ENCODE data around the gene IGFBP2. TPM values are rescaled to one million over a fixed set of nuclear protein-coding genes. Genes with fewer than 3 reads are reported as not detected.

Gene IGFBP2
- total RNA-seq, 2 donors from 2014 or later: 0.81 TPM; not detected in 1

DNA sequence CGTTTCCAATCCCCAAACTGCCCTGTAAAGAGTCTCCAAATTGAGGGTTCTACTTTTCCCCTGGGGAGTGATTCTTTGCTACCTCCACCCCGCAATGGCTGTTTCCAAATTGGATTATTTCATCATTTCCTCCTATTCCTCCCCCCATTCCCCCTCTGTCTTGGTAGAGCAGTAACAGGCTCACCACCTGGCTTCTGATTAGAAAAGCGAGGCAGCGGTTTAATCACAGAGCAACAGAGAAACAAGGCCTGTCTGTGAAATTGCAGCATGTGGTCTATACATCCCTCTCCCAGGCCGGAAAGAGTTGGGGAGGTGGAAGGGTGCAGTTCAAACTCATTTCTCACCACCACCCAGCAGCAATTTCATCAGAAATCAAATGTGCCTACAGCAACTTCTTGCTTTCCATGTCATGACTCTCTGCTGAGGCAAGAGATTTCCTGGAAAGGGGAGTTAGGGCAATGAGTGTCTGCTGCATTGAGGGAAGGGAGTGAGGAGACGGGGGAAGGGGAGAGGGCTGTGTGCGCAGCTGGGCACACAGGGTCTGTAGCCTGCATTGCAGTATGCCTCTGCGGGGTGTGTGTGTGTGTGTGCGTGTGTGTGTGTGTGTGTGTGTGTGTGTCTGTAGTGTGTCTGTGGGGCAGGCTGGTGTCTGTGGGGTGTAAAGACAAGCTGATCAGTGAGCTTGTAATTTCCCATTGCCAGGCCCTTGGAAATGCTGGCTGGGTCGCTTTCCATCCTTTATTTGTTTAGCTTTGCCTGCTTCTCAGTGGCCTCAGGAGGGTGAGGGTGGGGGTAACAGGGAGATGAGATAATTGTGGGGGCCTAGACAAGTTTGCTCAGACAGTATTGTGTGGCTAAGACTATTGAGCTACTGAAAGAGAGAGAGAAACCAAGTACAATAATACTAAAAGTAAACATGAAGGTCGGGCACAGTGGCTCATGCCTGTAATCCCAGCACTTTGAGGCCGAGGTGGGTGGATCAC is 13.5 kb upstream of the IGFBP2 start:
- Mint-ChIP-seq H3K4me1 (ENCODE audit: low read depth in 2 of 2) (peaks cover 0 to 7% of the 10 kb centered on the region in 2 donors), H3K4me3 (no peak overlapping the region), H3K27me3 (peaks cover 0 to 12% of the 10 kb centered on the region in 2 donors), H3K36me3 (no peaks in the 10 kb centered on the region), H3K9me3 (no peaks in the 10 kb centered on the region), H3K27ac (peak overlapping the region; percentile 40 to 42)
- no peak for DNase-seq (ENCODE audit: low spot score)
- ATAC-seq: peak; percentile 22 to 34

DNA sequence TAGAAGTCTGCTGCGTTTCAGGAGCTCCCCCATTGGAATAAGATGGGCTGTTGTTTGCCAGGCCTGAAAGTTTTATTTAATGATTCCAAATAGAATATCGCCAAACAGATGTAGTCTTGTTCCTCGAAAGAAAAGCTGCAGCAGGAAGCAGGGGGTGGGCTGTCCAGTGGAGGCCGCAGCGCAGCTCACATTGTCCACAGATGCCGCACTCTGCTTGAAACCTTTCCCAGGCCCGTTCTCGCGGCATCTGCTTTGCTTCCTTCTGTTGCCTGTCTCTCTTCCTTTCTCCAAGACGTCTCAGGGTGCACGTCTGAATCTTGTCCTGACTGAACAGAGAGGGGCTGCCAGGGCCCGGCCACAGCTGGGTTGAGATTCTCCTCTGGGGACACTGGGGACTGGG is 12.4 kb upstream of the IGFBP2 start:
- H3K4me1 Mint-ChIP-seq (ENCODE audit: low read depth in 2 of 2): peaks cover 0 to 7% of the 10 kb centered on the region in 2 donors
- no peak overlapping the region for H3K4me3 Mint-ChIP-seq
- H3K27me3 Mint-ChIP-seq: peaks cover 0 to 12% of the 10 kb centered on the region in 2 donors
- no peak for ATAC-seq
- DNase-seq (ENCODE audit: low spot score): no peak
- H3K36me3 Mint-ChIP-seq: no peaks in the 10 kb centered on the region
- H3K9me3 Mint-ChIP-seq: no peaks in the 10 kb centered on the region
- no peak overlapping the region for H3K27ac Mint-ChIP-seq

DNA sequence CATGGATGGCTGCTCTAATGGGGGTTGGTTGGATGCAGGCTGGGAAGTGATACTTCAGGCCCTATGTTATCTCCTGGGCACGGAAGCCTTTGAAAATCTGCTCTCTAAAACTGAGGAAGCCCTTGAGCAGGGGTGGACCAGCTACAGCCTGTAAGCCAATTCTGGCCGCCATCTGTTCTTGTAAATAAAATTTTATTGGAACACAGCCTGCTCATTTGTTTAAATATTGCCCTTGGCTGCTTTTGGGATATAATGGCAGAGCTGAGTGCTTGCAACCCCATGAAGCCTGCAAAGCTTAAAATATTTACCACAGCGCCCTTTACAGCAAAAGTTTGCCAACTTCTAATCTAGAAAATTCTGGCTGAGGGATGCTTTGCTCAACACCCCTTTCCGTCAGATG is 11.9 kb upstream of the IGFBP2 start:
- H3K4me3 Mint-ChIP-seq: no peak overlapping the region

DNA sequence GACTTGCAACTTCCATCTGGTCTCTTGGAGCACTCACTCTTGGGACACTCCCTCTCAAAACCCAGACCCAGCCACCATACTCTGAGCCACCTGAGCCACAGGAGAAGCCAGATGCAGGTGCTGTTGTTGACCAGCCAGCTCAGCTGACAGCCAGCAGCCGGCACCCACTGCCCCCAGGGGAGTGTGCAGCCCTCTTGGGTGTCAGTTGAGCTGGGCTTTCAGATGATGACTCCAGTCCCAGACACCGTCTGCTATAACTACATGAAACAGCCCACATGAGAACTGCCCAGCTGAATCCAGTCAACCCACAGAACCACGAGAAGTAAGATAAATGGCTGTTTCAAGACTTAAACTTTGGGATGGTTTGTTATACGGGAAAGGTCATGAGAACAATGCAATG is 10.7 kb upstream of the IGFBP2 start:
- DNase-seq (ENCODE audit: low spot score): no peak
- ATAC-seq: no peak

More for the DNA sequence above, 11.9 kb upstream of the IGFBP2 start:
- peaks cover 0 to 12% of the 10 kb centered on the region in 2 donors for H3K27me3 Mint-ChIP-seq
- H3K9me3 Mint-ChIP-seq: no peaks in the 10 kb centered on the region
- DNase-seq (ENCODE audit: low spot score) (no peak), ATAC-seq (no peak)
- peaks cover 0 to 7% of the 10 kb centered on the region in 2 donors for H3K4me1 Mint-ChIP-seq (ENCODE audit: low read depth in 2 of 2)
- no peak overlapping the region for H3K27ac Mint-ChIP-seq
- H3K36me3 Mint-ChIP-seq: no peaks in the 10 kb centered on the region

DNA sequence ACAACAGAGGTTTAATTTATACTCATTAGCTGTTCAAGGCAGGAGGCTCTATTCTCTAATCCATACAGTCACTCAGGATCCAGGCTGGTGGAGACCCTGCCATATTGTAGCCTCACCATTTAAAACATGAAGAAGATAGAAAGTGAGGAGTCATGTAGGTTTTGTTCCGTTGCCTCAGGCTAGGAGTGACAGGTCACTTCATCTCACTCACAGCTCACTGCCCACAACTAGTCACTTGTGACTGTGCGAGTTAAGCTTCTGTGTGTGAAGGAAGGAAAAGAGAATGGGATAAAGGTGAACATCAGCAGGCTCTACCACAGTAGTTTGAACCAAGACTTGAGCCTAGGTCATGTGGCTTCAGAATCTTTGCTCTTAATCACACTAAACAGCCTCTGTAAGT is 9.0 kb upstream of the IGFBP2 start:
- no peak overlapping the region for H3K4me3 Mint-ChIP-seq
- peaks cover 0 to 7% of the 10 kb centered on the region in 2 donors for H3K4me1 Mint-ChIP-seq (ENCODE audit: low read depth in 2 of 2)
- DNase-seq (ENCODE audit: low spot score) (no peak), ATAC-seq (no peak)
- H3K27me3 Mint-ChIP-seq: peaks cover 0 to 9% of the 10 kb centered on the region in 2 donors
- no peaks in the 10 kb centered on the region for H3K9me3 Mint-ChIP-seq
- no peaks in the 10 kb centered on the region for H3K36me3 Mint-ChIP-seq
- no peak overlapping the region for H3K27ac Mint-ChIP-seq

More for the DNA sequence above, 10.7 kb upstream of the IGFBP2 start:
- Mint-ChIP-seq H3K4me3 (no peak overlapping the region), H3K36me3 (no peaks in the 10 kb centered on the region), H3K27me3 (peaks cover 0 to 11% of the 10 kb centered on the region in 2 donors), H3K4me1 (ENCODE audit: low read depth in 2 of 2) (peaks cover 0 to 7% of the 10 kb centered on the region in 2 donors), H3K27ac (no peak overlapping the region), H3K9me3 (no peaks in the 10 kb centered on the region)

DNA sequence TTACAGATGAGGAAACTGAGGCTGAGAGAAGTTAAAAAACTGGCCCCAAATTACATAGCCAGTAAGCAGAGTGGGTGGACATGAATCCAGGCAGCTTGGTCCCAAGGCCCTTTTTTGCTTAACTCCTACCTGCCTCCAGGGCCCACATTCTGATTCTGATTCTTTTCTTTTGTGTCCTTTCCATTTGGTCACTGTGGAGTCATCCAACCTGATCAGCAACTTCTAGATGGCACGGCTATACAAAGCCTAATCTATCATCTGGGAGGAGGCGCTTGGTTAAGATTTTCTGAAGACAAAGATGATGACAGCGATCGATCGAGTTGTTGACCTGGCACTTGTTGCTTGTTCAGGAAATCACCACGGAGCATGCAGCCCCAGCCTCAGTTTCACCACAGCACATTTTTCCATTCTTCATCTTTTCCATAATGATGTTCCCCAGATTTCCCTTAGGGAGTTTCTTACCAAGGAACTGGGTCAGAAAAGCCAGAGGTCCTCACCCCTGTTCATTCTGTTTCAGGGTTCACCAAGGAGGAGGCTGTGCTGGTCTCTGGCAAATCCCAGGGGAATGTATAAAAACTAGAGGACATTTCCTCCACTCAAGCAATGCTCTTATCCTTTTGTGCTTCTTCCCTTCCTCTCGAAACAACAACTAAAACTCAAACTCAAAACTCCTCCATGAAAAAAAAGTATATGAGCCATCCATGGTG is 6.9 kb upstream of the IGFBP2 start:
- Mint-ChIP-seq H3K9me3 (no peaks in the 10 kb centered on the region), H3K4me3 (no peak overlapping the region), H3K27me3 (peaks cover 9 to 12% of the 10 kb centered on the region in 2 donors), H3K27ac (no peak overlapping the region), H3K4me1 (ENCODE audit: low read depth in 2 of 2) (no peaks in the 10 kb centered on the region), H3K36me3 (no peaks in the 10 kb centered on the region)
- ATAC-seq (no peak), DNase-seq (ENCODE audit: low spot score) (no peak)

DNA sequence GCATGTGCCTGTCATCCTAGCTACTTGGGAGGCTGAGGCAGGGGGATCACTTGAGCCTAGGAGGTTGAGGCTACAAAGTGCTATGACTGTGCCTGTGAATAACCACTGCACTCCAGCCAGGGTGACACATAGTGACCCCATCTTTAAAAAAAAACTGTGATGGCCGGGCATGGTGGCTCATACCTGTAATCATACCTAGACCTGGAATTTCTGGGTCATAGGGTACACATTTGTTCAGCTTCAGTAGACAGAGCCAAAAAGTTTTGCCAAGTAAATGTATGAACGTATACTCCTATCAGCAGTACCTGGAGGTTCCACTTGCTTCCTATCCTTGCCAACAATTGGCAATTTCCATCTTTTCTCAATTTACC is 6.4 kb upstream of the IGFBP2 start:
- H3K27ac Mint-ChIP-seq: no peak overlapping the region
- H3K4me3 Mint-ChIP-seq: no peak overlapping the region
- H3K4me1 Mint-ChIP-seq (ENCODE audit: low read depth in 2 of 2): no peaks in the 10 kb centered on the region
- no peak for ATAC-seq
- peaks cover 15 to 16% of the 10 kb centered on the region in 2 donors for H3K27me3 Mint-ChIP-seq
- no peaks in the 10 kb centered on the region for H3K9me3 Mint-ChIP-seq
- no peaks in the 10 kb centered on the region for H3K36me3 Mint-ChIP-seq
- no peak for DNase-seq (ENCODE audit: low spot score)

DNA sequence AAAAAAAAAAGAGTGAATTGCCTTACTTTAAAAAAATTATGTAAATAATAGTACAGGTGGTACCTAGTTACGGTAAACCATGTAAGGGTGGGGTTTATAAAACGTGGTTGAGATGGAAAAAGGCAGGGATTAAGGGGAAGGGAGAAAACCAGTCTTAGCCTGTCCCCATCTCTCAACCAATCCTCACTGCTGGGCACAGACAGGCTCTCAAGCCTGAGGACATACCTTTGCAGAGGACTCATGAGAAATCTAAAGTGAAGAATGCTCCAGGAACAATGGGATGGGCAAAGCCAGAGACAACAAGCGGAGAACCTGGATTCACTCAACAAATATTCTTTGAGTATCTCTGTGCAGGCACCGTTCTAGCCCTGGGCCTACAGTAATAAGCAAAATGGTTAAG is 3.4 kb upstream of the IGFBP2 start:
- no peaks in the 10 kb centered on the region for H3K36me3 Mint-ChIP-seq
- peaks cover 8 to 13% of the 10 kb centered on the region in 2 donors for H3K4me1 Mint-ChIP-seq (ENCODE audit: low read depth in 2 of 2)
- no peaks in the 10 kb centered on the region for H3K9me3 Mint-ChIP-seq
- DNase-seq (ENCODE audit: low spot score) (no peak), ATAC-seq (no peak)
- H3K4me3 Mint-ChIP-seq: no peak overlapping the region
- H3K27ac Mint-ChIP-seq: no peak overlapping the region
- peaks cover 31 to 40% of the 10 kb centered on the region in 2 donors for H3K27me3 Mint-ChIP-seq

DNA sequence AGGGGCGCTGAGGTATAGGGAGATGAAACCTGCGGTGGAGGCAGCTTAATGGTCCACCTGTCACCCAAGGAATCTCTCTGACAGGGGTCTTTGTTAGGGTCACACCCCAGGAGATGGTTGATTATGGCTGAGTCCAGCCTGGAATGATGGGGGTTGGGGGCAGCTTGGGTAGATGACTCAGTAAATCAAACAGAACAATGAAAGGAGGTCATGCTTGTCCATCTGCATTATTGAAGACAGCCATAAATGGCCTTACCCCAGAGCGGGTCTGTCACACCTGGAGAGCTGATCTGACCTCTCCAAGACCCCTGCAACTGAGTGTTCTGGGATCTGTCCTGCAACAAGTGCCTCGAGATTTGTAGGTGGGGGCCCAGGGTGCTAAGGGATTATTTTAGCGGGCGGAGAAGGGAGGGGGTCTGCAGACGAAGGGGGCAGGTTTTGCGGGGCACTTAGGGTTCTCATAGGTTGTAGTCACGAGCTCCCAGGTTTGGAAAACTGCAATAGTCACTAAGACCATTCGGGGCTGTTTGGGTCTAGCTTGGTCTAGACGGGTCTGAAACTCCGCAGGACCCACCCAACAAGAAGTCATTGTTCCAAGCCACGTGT is 771 bp upstream of the IGFBP2 start:
- no peak for ATAC-seq
- Mint-ChIP-seq H3K9me3 (no peaks in the 10 kb centered on the region), H3K36me3 (no peaks in the 10 kb centered on the region), H3K4me1 (ENCODE audit: low read depth in 2 of 2) (peaks cover 18 to 24% of the 10 kb centered on the region in 2 donors), H3K4me3 (peak overlapping the region; percentile 72), H3K27me3 (peaks cover 48 to 64% of the 10 kb centered on the region in 2 donors), H3K27ac (no peak overlapping the region)
- DNase-seq (ENCODE audit: low spot score): no peak

DNA sequence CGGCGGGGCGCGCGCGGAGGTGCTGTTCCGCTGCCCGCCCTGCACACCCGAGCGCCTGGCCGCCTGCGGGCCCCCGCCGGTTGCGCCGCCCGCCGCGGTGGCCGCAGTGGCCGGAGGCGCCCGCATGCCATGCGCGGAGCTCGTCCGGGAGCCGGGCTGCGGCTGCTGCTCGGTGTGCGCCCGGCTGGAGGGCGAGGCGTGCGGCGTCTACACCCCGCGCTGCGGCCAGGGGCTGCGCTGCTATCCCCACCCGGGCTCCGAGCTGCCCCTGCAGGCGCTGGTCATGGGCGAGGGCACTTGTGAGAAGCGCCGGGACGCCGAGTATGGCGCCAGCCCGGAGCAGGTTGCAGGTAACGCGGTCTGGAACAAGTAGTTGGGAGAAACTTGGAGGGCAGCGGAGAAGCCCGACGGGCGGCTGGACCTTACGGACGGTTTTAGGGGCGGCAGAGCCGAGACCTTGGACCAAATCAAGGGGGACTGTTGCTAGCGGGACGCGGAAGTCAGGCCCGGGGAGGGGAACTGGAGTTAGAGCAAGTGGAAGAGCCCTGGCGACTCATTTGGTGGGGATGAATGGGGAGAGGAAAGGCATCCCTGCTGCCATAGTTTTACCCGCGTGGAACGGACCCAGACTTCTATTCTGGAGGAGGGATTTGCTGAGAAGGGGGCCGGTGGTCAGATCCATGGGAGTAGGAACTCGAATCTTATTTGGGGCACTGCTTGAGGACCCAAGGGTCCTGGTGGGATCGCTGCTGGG is 573 bp downstream of the IGFBP2 start:
- Mint-ChIP-seq H3K4me1 (ENCODE audit: low read depth in 2 of 2) (peaks cover 20 to 24% of the 10 kb centered on the region in 2 donors), H3K4me3 (peak overlapping the region; percentile 68), H3K36me3 (no peaks in the 10 kb centered on the region), H3K9me3 (no peaks in the 10 kb centered on the region), H3K27ac (no peak overlapping the region), H3K27me3 (peaks cover 49 to 67% of the 10 kb centered on the region in 2 donors)
- ATAC-seq (peak; percentile 45 to 63), DNase-seq (ENCODE audit: low spot score) (no peak)

DNA sequence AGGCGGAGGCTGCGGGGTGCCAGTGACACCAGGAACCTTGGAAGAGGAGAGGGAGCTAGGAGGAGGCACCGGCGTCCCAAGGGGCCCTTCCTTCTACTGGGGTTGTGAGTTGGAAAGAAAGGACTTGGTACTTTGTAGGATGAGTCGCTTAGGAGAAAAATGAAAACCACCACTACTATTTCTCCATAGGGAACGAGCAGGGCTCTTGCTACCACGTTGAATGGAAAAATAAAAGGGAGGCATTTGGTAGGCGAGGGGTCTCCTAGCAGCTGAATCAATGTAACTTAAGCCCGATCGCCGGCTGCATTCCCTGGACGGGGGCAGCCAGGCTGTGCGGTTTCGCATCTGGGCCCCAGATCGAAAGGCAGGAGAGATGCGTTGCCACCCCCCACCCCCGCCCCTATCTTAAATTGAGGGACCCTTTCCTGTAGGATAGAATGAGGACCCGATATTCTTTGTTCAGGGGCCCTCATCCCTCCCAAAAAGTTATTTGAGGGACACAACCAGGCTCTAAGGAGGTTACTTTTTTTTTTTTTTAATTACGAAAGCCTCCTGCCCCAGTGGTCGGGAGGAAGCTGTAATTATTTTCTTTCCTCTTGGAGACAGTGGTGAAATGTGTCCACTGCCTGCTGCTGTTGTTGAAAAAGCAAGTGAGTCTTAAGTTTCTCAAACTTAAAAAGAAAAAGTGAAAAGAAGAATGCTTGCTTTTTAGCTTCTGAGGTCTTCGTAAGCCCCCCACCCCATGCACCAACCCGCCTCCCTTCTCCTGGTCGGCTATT is 1.3 kb downstream of the IGFBP2 start:
- Mint-ChIP-seq H3K27ac (no peak overlapping the region), H3K4me1 (ENCODE audit: low read depth in 2 of 2) (peaks cover 20 to 24% of the 10 kb centered on the region in 2 donors), H3K36me3 (no peaks in the 10 kb centered on the region), H3K27me3 (peaks cover 49 to 65% of the 10 kb centered on the region in 2 donors), H3K9me3 (no peaks in the 10 kb centered on the region), H3K4me3 (peak overlapping the region; percentile 68)
- DNase-seq (ENCODE audit: low spot score) (no peak), ATAC-seq (no peak)

DNA sequence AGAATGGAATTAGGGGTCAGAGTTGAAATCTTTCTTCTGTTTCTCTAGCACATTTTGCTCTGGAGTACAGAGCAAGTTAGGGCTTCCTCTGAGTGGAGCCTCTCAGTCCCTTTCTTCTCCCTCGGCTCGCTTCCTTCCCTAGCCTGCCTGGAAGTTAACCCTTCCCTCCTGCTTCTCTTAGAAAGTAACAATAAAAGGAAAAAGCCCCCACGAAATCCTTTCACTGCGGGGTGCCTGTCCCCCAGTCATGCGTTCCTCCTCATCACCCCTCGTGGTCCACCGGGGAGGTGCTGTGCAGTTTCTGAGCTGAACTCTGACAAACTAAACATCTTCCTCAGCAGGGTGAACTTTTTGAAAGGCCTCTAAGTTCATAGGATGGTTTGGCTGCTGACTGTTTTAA is 2.0 kb downstream of the IGFBP2 start:
- no peak for DNase-seq (ENCODE audit: low spot score)

More for the DNA sequence above, 2.0 kb downstream of the IGFBP2 start:
- no peaks in the 10 kb centered on the region for H3K36me3 Mint-ChIP-seq
- H3K27me3 Mint-ChIP-seq: peaks cover 52 to 58% of the 10 kb centered on the region in 2 donors
- no peak overlapping the region for H3K27ac Mint-ChIP-seq
- H3K9me3 Mint-ChIP-seq: no peaks in the 10 kb centered on the region
- no peak for ATAC-seq
- H3K4me1 Mint-ChIP-seq (ENCODE audit: low read depth in 2 of 2): peaks cover 20 to 24% of the 10 kb centered on the region in 2 donors
- H3K4me3 Mint-ChIP-seq: peak overlapping the region; percentile 50
